Measurements from ENCODE around the gene TARS3.

DNA sequence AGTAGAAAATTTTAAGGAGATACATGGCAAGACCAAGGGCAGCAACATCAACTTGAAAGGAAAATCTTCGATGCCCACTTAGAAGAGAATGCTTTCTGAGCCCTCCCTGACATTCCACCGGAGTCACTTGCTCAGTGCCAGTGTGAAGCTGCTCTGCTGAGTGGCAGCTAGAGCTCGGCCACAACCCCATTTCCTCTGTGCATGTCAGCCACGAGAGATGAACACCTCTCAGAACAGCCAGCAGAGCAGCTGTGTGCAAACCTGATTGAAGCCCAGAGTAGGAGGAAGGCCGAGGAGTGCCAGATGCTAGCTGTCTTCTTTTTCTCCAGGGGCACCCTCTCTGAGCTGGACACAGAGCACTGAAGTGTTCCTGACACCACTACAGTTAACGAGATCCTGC is 12.2 kb downstream of the TARS3 start:
- no peak for TF ChIP-seq POLR2AphosphoS5 (IDR thresholded peaks at IDR 0.05; ENCODE audit: insufficient read depth in 1 of 2, low read depth in 1 of 2)
- TF ChIP-seq POLR2A (IDR thresholded peaks at IDR 0.05), result no peak

All from vagina (tissue), 2 donors.